GM12864 (cell line): ENCODE measurements around the gene BRF1.

Experiments used
- DNase-seq: peaks from one replicate; pipeline ENCODE4 v3.0.0-alpha.2; 2011; ENCODE audit warnings: low read depth
- H3K4me3 ChIP-seq: 2 replicates; pipeline ENCODE4 v1.5.1; 2011; ENCODE audit warnings: mild to moderate bottlenecking, low read depth, low read length, control low read depth
- CTCF ChIP-seq: IDR thresholded peaks from 2 replicates; pipeline ENCODE4 v1.5.1; 2011; ENCODE audit warnings: low read depth, mild to moderate bottlenecking, moderate library complexity, low read length, control low read depth, inconsistent platforms; ENCODE audit errors: missing control alignments

Gene BRF1

GRCh38 chr14:105168093-105168420 is 132.7 kb downstream of the BRF1 start:
- no peak for DNase-seq
- TF ChIP-seq CTCF = no peak
- H3K4me3 ChIP-seq = no peak overlapping the region

GRCh38 chr14:105167303-105168092 is 133.3 kb downstream of the BRF1 start:
- TF ChIP-seq CTCF = peak; percentile 10
- H3K4me3 ChIP-seq = no peak overlapping the region; the same call in 1 of the 2 replicates
- DNase-seq = no peak

GRCh38 chr14:105166571-105167302 is 134.1 kb downstream of the BRF1 start:
- no peak for DNase-seq
- no peak for TF ChIP-seq CTCF
- H3K4me3 ChIP-seq = no peak overlapping the region

GRCh38 chr14:105165761-105166485 is 134.9 kb downstream of the BRF1 start:
- no peak overlapping the region for H3K4me3 ChIP-seq
- TF ChIP-seq CTCF = no peak
- DNase-seq = no peak

- DNase-seq = no peak
- no peak overlapping the region for H3K4me3 ChIP-seq
- TF ChIP-seq CTCF = no peak
Measured at GRCh38 chr14:105165134-105165704, 135.6 kb downstream of the BRF1 start.

GRCh38 chr14:105163040-105163742 is 137.6 kb downstream of the BRF1 start:
- H3K4me3 ChIP-seq = no peak overlapping the region
- TF ChIP-seq CTCF = no peak
- no peak for DNase-seq
